Measurements from ENCODE around the gene NKAIN4.

NKAIN4 gene

GRCh38 chr20:63277466-63278272 lies 23.4 kb upstream of the NKAIN4 start:
- no peak for DNase-seq
- no peaks in the 10 kb centered on the region for H3K9me2 ChIP-seq (replicated peaks; ENCODE audit: insufficient read depth, low read length)
- H3K4me3 ChIP-seq (ENCODE audit: low read length) = no peak overlapping the region
- H3K4me1 ChIP-seq (ENCODE audit: low read length) = 0 out of 2 replicates have a peak, but pooled peaks cover 6% of the 10 kb centered on the region
- peaks cover 49% of the 10 kb centered on the region for H3K79me2 ChIP-seq (ENCODE audit: low read length)
- TF ChIP-seq CTCF (IDR thresholded peaks at IDR 0.05; ENCODE audit: low read length) (no peak), EZH2 (optimal IDR thresholded peaks at IDR 0.05; ENCODE audit: low read depth, low read length) (no peak), EZH2phosphoT487 (IDR thresholded peaks at IDR 0.05; ENCODE audit: low read length) (no peak)
- no peak overlapping the region for H3K4me2 ChIP-seq (ENCODE audit: low read depth, low read length)
- no peak overlapping the region for H3K27ac ChIP-seq (ENCODE audit: low read length)
- H2AFZ ChIP-seq (ENCODE audit: low read length) = no peak overlapping the region
- H3K27me3 ChIP-seq (replicated peaks; ENCODE audit: insufficient read depth, low read length) = no peaks in the 10 kb centered on the region
- no peaks in the 10 kb centered on the region for H3K9me3 ChIP-seq (replicated peaks; ENCODE audit: insufficient read depth, low read length)
- no peaks in the 10 kb centered on the region for H3F3A ChIP-seq (ENCODE audit: insufficient read depth, low read length)
- peaks cover 4% of the 10 kb centered on the region; the same call in 1 of the 2 replicates for H4K20me1 ChIP-seq (ENCODE audit: insufficient read depth, low read length)
- no peaks in the 10 kb centered on the region for H3K36me3 ChIP-seq (replicated peaks; ENCODE audit: insufficient read depth, low read length)
- no peak overlapping the region for H3K9ac ChIP-seq (ENCODE audit: low read length)

GRCh38 chr20:63276956-63277355 lies 22.7 kb upstream of the NKAIN4 start:
- Histone ChIP-seq H3K79me2 (ENCODE audit: low read length) (peaks cover 49% of the 10 kb centered on the region), H3K4me1 (ENCODE audit: low read length) (0 out of 2 replicates have a peak, but pooled peaks cover 6% of the 10 kb centered on the region), H3K27me3 (replicated peaks; ENCODE audit: insufficient read depth, low read length) (no peaks in the 10 kb centered on the region), H3K9me3 (replicated peaks; ENCODE audit: insufficient read depth, low read length) (no peaks in the 10 kb centered on the region), H2AFZ (ENCODE audit: low read length) (no peak overlapping the region), H3K9ac (ENCODE audit: low read length) (no peak overlapping the region), H3K4me2 (ENCODE audit: low read depth, low read length) (no peak overlapping the region), H4K20me1 (ENCODE audit: insufficient read depth, low read length) (peaks cover 4% of the 10 kb centered on the region; the same call in 1 of the 2 replicates), H3K9me2 (replicated peaks; ENCODE audit: insufficient read depth, low read length) (no peaks in the 10 kb centered on the region), H3K4me3 (ENCODE audit: low read length) (no peak overlapping the region), H3K27ac (ENCODE audit: low read length) (no peak overlapping the region), H3F3A (ENCODE audit: insufficient read depth, low read length) (no peaks in the 10 kb centered on the region), H3K36me3 (replicated peaks; ENCODE audit: insufficient read depth, low read length) (no peaks in the 10 kb centered on the region)
- TF ChIP-seq EZH2 (optimal IDR thresholded peaks at IDR 0.05; ENCODE audit: low read depth, low read length) = no peak
- no peak for TF ChIP-seq EZH2phosphoT487 (IDR thresholded peaks at IDR 0.05; ENCODE audit: low read length)
- DNase-seq = no peak

- no peaks in the 10 kb centered on the region for H3K27me3 ChIP-seq (replicated peaks; ENCODE audit: insufficient read depth, low read length)
- H3K27ac ChIP-seq (ENCODE audit: low read length) = no peak overlapping the region
- no peaks in the 10 kb centered on the region for H3K9me3 ChIP-seq (replicated peaks; ENCODE audit: insufficient read depth, low read length)
- no peak overlapping the region for H3K4me2 ChIP-seq (ENCODE audit: low read depth, low read length)
- no peak for TF ChIP-seq EZH2 (optimal IDR thresholded peaks at IDR 0.05; ENCODE audit: low read depth, low read length)
- TF ChIP-seq EZH2phosphoT487 (IDR thresholded peaks at IDR 0.05; ENCODE audit: low read length) = no peak
- no peak for TF ChIP-seq CTCF (IDR thresholded peaks at IDR 0.05; ENCODE audit: low read length)
- 0 out of 2 replicates have a peak, but pooled peaks cover 6% of the 10 kb centered on the region for H3K4me1 ChIP-seq (ENCODE audit: low read length)
- peaks cover 4% of the 10 kb centered on the region; the same call in 1 of the 2 replicates for H4K20me1 ChIP-seq (ENCODE audit: insufficient read depth, low read length)
- H3K9me2 ChIP-seq (replicated peaks; ENCODE audit: insufficient read depth, low read length) = no peaks in the 10 kb centered on the region
- no peak overlapping the region for H3K4me3 ChIP-seq (ENCODE audit: low read length)
- no peak for DNase-seq
- H2AFZ ChIP-seq (ENCODE audit: low read length) = no peak overlapping the region
- H3K79me2 ChIP-seq (ENCODE audit: low read length) = peaks cover 49% of the 10 kb centered on the region
- no peaks in the 10 kb centered on the region for H3F3A ChIP-seq (ENCODE audit: insufficient read depth, low read length)
- H3K36me3 ChIP-seq (replicated peaks; ENCODE audit: insufficient read depth, low read length) = no peaks in the 10 kb centered on the region
- H3K9ac ChIP-seq (ENCODE audit: low read length) = no peak overlapping the region
Observed at GRCh38 chr20:63275825-63276224, 21.6 kb upstream of the NKAIN4 start.
